H7 (cell line): ENCODE measurements around the gene CCNG2. TPM values are rescaled to one million over a fixed set of nuclear protein-coding genes. Genes with fewer than 3 reads are reported as not detected.
A peak's percentile ranks its signal among the peaks of the same experiment; 100 is the strongest.

Source experiments
- DNase-seq: peaks from one replicate; pipeline ENCODE4 v3.0.0; 2012
- H3K27me3 ChIP-seq: 2 replicates; pipeline ENCODE4 v1.6.0; 2011; ENCODE audit warnings: mild to moderate bottlenecking, low read length; ENCODE audit not compliant: control insufficient read depth, insufficient read depth
- H3K36me3 ChIP-seq: replicated peaks from 2 replicates; pipeline ENCODE4 v1.5.1; 2011; ENCODE audit warnings: low read length; ENCODE audit not compliant: control insufficient read depth, insufficient read depth
- H3K4me3 ChIP-seq: 2 replicates; pipeline ENCODE4 v1.5.1; 2011; ENCODE audit warnings: low read depth, mild to moderate bottlenecking, control low read depth, low read length, moderate library complexity; ENCODE audit not compliant: insufficient read depth
- total RNA-seq: library from RNA; depleted of rRNA; stranded (reverse); fragments of >200 nt; shearing (Covaris generic); gene quantifications from 2 replicates; pipeline ENCODE4 v1.2.3, GENCODE V29; 2014

Gene CCNG2
- total RNA-seq, 1 experiment from 2014 or later = 6.2 TPM

DNA sequence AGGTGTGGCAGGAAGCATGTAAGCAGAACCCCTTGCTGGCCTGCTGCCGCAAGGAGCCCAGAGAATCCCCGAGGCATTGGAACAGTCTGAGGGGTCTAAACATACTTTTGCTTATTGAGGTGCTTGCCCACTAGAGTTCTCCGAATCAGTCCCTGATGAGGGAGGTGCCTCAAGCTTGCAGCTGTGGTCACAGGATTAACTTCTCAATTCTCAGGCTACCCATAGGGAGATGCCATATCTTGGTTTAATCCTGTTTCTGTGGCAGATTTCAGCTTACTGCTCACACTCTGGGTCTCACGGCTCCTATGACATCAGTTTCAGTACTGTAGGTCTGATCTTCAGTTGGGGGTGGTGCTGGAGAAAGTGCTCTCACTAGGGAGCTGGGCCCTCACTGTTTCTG is 39.9 kb downstream of the CCNG2 start:
- DNase-seq = no peak
- Histone ChIP-seq H3K27me3 (peaks cover 5% of the 10 kb centered on the region), H3K4me3 (no peak overlapping the region), H3K36me3 (no peaks in the 10 kb centered on the region)

DNA sequence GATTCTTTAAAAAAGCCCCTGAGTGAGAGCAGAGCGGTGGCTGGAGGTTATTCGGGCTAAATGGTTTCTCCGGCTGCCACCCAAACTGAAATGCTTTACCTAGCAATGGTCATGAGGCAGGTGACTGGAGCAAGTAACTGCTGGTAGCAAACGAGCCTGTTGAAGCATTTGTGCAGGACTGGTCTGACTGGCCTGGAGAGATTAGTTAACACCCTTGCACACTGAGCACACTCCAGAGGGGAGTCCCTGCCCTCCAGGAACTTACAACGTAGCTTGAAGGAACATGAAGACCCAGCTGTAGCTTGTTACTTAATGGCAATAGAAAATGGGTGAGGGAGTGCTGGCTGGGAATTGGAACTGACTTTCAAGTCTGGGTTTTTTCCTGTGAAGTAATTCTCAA is 40.4 kb downstream of the CCNG2 start:
- H3K4me3 ChIP-seq = no peak overlapping the region
- H3K36me3 ChIP-seq = no peaks in the 10 kb centered on the region
- DNase-seq = no peak
- H3K27me3 ChIP-seq = peaks cover 5% of the 10 kb centered on the region

DNA sequence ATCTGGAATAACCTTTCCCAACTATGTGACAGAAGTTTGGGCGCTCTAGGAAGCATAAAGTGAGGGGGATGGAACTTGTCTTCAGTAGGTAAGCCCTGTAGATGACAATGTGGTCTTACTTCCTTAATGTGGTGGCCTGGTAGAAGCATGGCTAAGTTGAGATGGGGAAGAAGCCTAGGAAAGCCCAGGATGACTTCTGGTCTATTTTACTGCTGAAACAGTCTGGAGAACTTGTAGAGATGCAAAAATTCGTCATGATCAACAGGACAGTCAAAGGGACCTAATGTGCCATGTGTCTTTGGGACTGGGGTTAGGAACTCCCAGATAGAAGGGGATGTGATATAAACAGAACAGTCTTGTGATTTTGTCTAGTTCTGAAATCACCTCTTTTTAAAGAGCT is 40.8 kb downstream of the CCNG2 start:
- H3K27me3 ChIP-seq = peaks cover 5% of the 10 kb centered on the region
- H3K4me3 ChIP-seq = no peak overlapping the region
- no peaks in the 10 kb centered on the region for H3K36me3 ChIP-seq
- no peak for DNase-seq

DNA sequence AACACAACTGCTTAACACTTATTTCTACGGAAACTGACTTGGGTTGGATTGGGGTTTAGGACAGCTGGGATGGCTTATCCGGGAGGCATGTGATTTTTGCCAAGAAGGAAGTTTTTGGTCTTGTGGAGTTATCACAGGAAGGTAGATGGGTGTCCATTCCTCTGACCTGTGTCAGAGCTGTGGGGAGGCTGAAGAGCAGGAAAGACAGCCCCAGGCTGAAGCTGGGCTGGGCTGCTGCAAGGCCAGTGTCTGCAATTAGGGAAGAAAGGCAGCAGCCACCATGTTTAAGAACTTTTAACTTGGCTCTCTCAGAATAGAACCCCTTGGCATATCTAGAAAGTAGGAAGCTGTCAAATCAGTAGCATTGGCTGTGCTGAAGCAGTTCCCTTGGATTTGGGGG is 42.3 kb downstream of the CCNG2 start:
- no peak for DNase-seq
- Histone ChIP-seq H3K4me3 (no peak overlapping the region), H3K36me3 (no peaks in the 10 kb centered on the region), H3K27me3 (peaks cover 2% of the 10 kb centered on the region)

DNA sequence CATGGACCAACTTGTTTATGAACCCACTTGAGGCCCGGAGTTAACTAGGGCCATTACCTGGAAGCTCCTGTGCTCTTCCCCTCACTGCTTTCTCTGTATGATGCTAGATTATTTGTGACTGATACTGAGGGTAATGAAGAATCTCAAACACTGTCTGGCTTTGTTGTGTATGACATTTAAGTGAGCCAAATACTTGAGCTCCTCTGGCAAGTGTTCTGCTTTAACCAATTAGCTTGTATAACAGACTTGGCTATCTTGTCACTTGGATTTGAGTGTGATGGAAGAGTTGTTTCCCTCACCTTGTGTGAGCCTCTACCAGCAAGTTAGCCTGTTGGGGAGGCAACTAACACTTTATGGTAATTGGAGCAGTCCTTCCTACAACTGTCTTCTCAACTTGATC is 42.7 kb downstream of the CCNG2 start:
- Histone ChIP-seq H3K27me3 (peaks cover 2% of the 10 kb centered on the region), H3K4me3 (no peak overlapping the region), H3K36me3 (no peaks in the 10 kb centered on the region)
- no peak for DNase-seq

- no peak overlapping the region for H3K4me3 ChIP-seq
- peaks cover 2% of the 10 kb centered on the region for H3K27me3 ChIP-seq
- DNase-seq = no peak
- no peaks in the 10 kb centered on the region for H3K36me3 ChIP-seq
Measured at GRCh38 chr4:77201343-77201742, 44.3 kb downstream of the CCNG2 start.

GRCh38 chr4:77201857-77202256 is 44.9 kb downstream of the CCNG2 start:
- H3K27me3 ChIP-seq = peaks cover 2% of the 10 kb centered on the region
- H3K36me3 ChIP-seq = no peaks in the 10 kb centered on the region
- DNase-seq = no peak

GRCh38 chr4:77202491-77202890 is 45.5 kb downstream of the CCNG2 start:
- no peak for DNase-seq
- no peaks in the 10 kb centered on the region for H3K36me3 ChIP-seq
- H3K27me3 ChIP-seq = peaks cover 2% of the 10 kb centered on the region
- no peak overlapping the region for H3K4me3 ChIP-seq

More at GRCh38 chr4:77201857-77202256, 44.9 kb downstream of the CCNG2 start:
- no peak overlapping the region for H3K4me3 ChIP-seq

GRCh38 chr4:77203380-77204197 is 46.6 kb downstream of the CCNG2 start:
- Histone ChIP-seq H3K36me3 (no peaks in the 10 kb centered on the region), H3K27me3 (peaks cover 2% of the 10 kb centered on the region), H3K4me3 (no peak overlapping the region)
- peak; percentile 77 for DNase-seq

DNA sequence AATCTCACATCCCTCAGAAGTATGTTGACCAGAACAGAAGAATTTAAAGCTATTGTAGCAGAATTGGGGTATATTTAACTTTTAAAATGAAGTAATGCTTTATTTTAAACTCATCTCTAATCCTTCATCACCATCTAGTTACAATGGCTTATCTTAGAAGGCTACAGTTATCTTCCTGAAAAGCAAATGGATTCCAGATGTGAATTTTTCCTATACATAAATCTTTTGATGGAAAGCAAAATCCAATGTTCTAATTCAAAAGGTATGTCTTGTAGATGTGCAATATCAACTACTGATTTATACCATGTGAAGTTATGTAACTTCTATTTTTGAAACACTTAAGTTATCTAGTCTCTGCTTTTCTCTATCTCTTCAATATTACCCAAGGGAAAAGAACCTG is 47.6 kb downstream of the CCNG2 start:
- no peak for DNase-seq
- no peak overlapping the region for H3K4me3 ChIP-seq
- H3K36me3 ChIP-seq = no peaks in the 10 kb centered on the region
- H3K27me3 ChIP-seq = no peaks in the 10 kb centered on the region; the same call in 1 of the 2 replicates

DNA sequence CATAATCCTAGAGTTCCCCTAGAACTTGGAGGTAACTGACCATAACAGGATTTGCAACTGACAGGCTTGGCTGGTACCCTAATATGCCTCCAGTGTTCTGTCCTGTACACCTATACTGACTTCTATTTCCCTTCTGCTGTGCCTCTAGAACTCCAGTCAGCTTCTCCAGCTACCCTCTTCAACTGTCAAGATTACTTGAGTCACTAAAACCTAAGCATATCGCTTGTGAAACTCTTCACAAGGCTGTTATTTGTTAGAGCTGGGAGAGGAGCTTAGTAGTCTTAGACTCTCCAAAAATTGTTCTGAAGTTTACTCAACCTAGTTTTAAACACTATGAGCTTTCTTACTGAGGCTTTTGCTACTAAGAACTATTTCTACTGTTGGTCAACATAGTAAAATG is 52.0 kb downstream of the CCNG2 start:
- no peaks in the 10 kb centered on the region for H3K36me3 ChIP-seq
- H3K4me3 ChIP-seq = no peak overlapping the region
- no peaks in the 10 kb centered on the region; the same call in 1 of the 2 replicates for H3K27me3 ChIP-seq
- DNase-seq = no peak

DNA sequence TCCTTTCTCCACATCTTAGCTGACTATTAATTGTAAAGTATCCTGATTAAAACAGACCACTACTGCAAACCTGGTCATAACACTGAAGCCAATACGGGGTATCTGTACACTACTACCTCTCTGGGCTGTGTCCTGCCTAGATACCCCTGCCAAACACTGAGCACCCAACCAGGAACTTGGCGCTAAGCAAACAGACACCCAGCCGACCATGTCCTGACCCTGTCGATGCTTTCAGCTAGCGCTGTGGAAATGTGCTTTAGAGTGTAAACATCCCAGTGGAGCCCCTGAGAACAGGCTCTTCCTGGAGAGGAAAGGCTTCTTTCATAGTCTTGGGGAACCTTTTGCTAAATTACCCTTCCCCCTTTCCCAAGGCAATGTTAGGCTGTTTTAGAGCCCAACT is 52.9 kb downstream of the CCNG2 start:
- no peaks in the 10 kb centered on the region; the same call in 1 of the 2 replicates for H3K27me3 ChIP-seq
- DNase-seq = no peak
- no peak overlapping the region for H3K4me3 ChIP-seq
- no peaks in the 10 kb centered on the region for H3K36me3 ChIP-seq

- DNase-seq = no peak
- H3K36me3 ChIP-seq = no peaks in the 10 kb centered on the region
- no peak overlapping the region for H3K4me3 ChIP-seq
- no peaks in the 10 kb centered on the region; the same call in 1 of the 2 replicates for H3K27me3 ChIP-seq
Measured at GRCh38 chr4:77215107-77215506, 58.1 kb downstream of the CCNG2 start.

- Histone ChIP-seq H3K36me3 (no peaks in the 10 kb centered on the region), H3K4me3 (no peak overlapping the region), H3K27me3 (no peaks in the 10 kb centered on the region; the same call in 1 of the 2 replicates)
- no peak for DNase-seq
Measured at GRCh38 chr4:77217526-77217925, 60.5 kb downstream of the CCNG2 start.

DNA sequence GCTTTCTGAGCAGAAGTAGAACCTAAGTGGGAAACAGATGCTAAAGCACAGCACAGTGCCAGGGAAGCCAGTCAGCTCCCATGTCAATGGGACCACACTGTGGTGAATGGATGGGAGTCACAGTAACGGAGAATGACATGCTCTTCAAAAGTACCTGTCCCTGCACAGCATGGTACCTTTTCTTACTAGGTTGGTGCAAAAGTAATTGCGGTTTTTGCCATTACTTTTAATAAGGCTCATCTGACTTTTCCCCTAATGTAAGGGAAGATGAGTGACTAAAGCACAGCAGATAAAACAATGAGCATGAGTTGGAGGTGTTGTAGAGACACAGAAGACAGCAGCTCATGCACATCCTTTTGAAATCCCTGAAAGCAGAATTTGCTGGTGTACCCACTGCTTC is 62.3 kb downstream of the CCNG2 start:
- no peak for DNase-seq
- no peaks in the 10 kb centered on the region; the same call in 1 of the 2 replicates for H3K27me3 ChIP-seq
- H3K36me3 ChIP-seq = no peaks in the 10 kb centered on the region
- H3K4me3 ChIP-seq = no peak overlapping the region
